Keratinocyte (primary cell): Measurements from ENCODE around the gene UBE2E3. TPM values are rescaled to one million over a fixed set of nuclear protein-coding genes. Genes with fewer than 3 reads are reported as not detected.

ENCODE experiments used
- DNase-seq: peaks from one replicate; pipeline ENCODE4 v3.0.0-alpha.2; 2011; ENCODE audit warnings: low read depth, missing footprints, low spot score
- FAIRE-seq: peaks from 2 replicates; lab custom pipeline; 2011; peaks lifted over from hg19 to GRCh38; lab: Jason Lieb, UNC
- H2AFZ ChIP-seq: 2 replicates; pipeline ENCODE4 v1.6.0; 2012; ENCODE audit warnings: low read length, control low read depth, inconsistent platforms; ENCODE audit not compliant: control insufficient read depth
- H3K27ac ChIP-seq: 2 replicates; pipeline ENCODE4 v1.5.1; 2011; ENCODE audit warnings: low read length; ENCODE audit not compliant: control insufficient read depth, insufficient read depth
- H3K27me3 ChIP-seq: 3 replicates; pipeline ENCODE4 v1.6.0; 2011; ENCODE audit warnings: low read length; ENCODE audit not compliant: control insufficient read depth, insufficient read depth; ENCODE audit errors: extremely low read depth
- H3K36me3 ChIP-seq, 2 experiments: 2 replicates in 1 of 2; 3 replicates in 1 of 2; pipeline ENCODE4 v1.5.1; 2011; ENCODE audit warnings: low read length in 2 of 2, mild to moderate bottlenecking in 1 of 2; ENCODE audit not compliant: control insufficient read depth in 2 of 2, insufficient read depth in 2 of 2; ENCODE audit errors: extremely low read depth in 1 of 2
- H3K4me1 ChIP-seq: 3 replicates; pipeline ENCODE4 v1.5.1; 2011; ENCODE audit warnings: low read length; ENCODE audit not compliant: control insufficient read depth, insufficient read depth; ENCODE audit errors: extremely low read depth
- H3K4me2 ChIP-seq: 3 replicates; pipeline ENCODE4 v1.6.0; 2011; ENCODE audit warnings: low read depth, low read length; ENCODE audit not compliant: control insufficient read depth, insufficient read depth; ENCODE audit errors: extremely low read depth
- H3K4me3 ChIP-seq, 3 experiments: fragments of 200-600 bp in 1 of 3; sonication (generic) in 1 of 3; 2 replicates in 2 of 3; 3 replicates in 1 of 3; pipeline ENCODE4 v1.5.1; 2011 to 2016; ENCODE audit warnings: low read length in 3 of 3, mild to moderate bottlenecking in 3 of 3, control low read depth in 2 of 3, inconsistent platforms in 1 of 3, low read depth in 1 of 3, mixed read lengths in 1 of 3, mixed run types in 1 of 3, moderate library complexity in 1 of 3; ENCODE audit not compliant: control insufficient read depth in 2 of 3, insufficient read depth in 2 of 3; ENCODE audit errors: extremely low read depth in 1 of 3
- H3K79me2 ChIP-seq: 2 replicates; pipeline ENCODE4 v1.6.0; 2012; ENCODE audit warnings: low read length; ENCODE audit not compliant: control insufficient read depth, insufficient read depth
- H3K9ac ChIP-seq: 3 replicates; pipeline ENCODE4 v1.6.0; 2011; ENCODE audit warnings: low read length; ENCODE audit not compliant: control insufficient read depth, insufficient read depth; ENCODE audit errors: extremely low read depth
- H3K9me1 ChIP-seq: 3 replicates; pipeline ENCODE4 v1.6.0; 2011; ENCODE audit warnings: low read length; ENCODE audit not compliant: control insufficient read depth, insufficient read depth; ENCODE audit errors: extremely low read depth
- H3K9me3 ChIP-seq: 2 replicates; pipeline ENCODE4 v1.5.1; 2012; ENCODE audit warnings: low read depth, low read length; ENCODE audit not compliant: control insufficient read depth
- H4K20me1 ChIP-seq: 3 replicates; pipeline ENCODE4 v1.6.0; 2011; ENCODE audit warnings: low read length; ENCODE audit not compliant: control insufficient read depth, insufficient read depth; ENCODE audit errors: extremely low read depth
- EZH2 ChIP-seq: IDR thresholded peaks from one replicate; pipeline ENCODE4 v1.6.1; 2012; ENCODE audit warnings: inconsistent platforms, mild to moderate bottlenecking, low read length, moderate library complexity
- dilution Hi-C: fragments of 300-500 bp; cut with MboI; formaldehyde crosslinking; loops from one replicate; pipeline ENCODE4 v1.7.0; 2020; ENCODE audit warnings: low sequenced_read_pairs; ENCODE audit not compliant: extremely low pct_ligation_motif_present
- polyA plus RNA-seq, 5 experiments: library from polyadenylated mRNA; depleted of rRNA in 3 of 5; stranded (reverse) in 3 of 5; stranded (forward) in 1 of 5; unstranded in 1 of 5; fragments of >200 nt; gene quantifications; 1 replicate in 1 of 5; 2 replicates in 3 of 5; 3 replicates in 1 of 5; pipeline versions ENCODE4 v1.2.1 to v1.2.3, GENCODE V29; 2011 to 2012; ENCODE audit warnings: missing spikeins in 2 of 5, low read depth in 1 of 5, low replicate concordance in 1 of 5
- TF ChIP-seq, protein P1 (sequence below), 3 experiments: IDR thresholded peaks in 1 of 3; conservative IDR thresholded peaks in 1 of 3; optimal IDR thresholded peaks in 1 of 3; 2 replicates in 2 of 3; 3 replicates in 1 of 3; pipeline versions ENCODE3 to v1.5.1; 2011; ENCODE audit warnings: low read length in 3 of 3, mild to moderate bottlenecking in 3 of 3, moderate library complexity in 2 of 3, control low read depth in 1 of 3, inconsistent platforms in 1 of 3; ENCODE audit not compliant: insufficient read depth in 2 of 3; ENCODE audit errors: extremely low read depth in 1 of 3

The UBE2E3 gene
- polyA plus RNA-seq, 1 donor (not counting 4 experiments of a cell fraction or from before 2014, with no cell fraction given): 91.1 TPM

DNA sequence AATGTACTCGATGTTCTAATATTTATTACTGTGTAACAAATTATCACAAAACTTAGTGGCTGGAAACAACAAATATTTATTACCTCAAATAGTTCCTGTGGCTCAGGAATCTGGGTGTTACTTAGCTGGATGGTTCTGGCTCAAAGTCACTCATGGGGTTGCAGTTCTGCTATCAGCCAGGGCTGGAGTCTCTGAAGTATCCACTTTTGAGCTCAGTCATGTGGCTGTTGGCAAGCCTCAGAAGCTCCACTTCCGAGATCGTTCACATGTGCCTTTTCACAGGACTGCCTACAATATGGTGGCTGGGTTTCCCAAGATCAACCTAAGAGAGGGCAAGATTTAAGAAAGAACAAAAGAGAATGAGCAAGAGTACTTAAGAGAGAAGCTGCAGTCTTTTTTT is 19.4 kb upstream of the UBE2E3 start:
- TF ChIP-seq, protein P1, sequence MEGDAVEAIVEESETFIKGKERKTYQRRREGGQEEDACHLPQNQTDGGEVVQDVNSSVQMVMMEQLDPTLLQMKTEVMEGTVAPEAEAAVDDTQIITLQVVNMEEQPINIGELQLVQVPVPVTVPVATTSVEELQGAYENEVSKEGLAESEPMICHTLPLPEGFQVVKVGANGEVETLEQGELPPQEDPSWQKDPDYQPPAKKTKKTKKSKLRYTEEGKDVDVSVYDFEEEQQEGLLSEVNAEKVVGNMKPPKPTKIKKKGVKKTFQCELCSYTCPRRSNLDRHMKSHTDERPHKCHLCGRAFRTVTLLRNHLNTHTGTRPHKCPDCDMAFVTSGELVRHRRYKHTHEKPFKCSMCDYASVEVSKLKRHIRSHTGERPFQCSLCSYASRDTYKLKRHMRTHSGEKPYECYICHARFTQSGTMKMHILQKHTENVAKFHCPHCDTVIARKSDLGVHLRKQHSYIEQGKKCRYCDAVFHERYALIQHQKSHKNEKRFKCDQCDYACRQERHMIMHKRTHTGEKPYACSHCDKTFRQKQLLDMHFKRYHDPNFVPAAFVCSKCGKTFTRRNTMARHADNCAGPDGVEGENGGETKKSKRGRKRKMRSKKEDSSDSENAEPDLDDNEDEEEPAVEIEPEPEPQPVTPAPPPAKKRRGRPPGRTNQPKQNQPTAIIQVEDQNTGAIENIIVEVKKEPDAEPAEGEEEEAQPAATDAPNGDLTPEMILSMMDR (optimal IDR thresholded peaks at IDR 0.05 in 1 of 3, IDR thresholded peaks at IDR 0.05 in 1 of 3, conservative IDR thresholded peaks at IDR 0.05 in 1 of 3; ENCODE audit: extremely low read depth in 1 of 3, insufficient read depth in 2 of 3, low read length in 3 of 3): no peak
- no peak for TF ChIP-seq EZH2
- Histone ChIP-seq H3K9me3 (no peaks in the 10 kb centered on the region), H3K27ac (no peak overlapping the region), H4K20me1 (no peaks in the 10 kb centered on the region), H3K79me2 (no peaks in the 10 kb centered on the region), H3K4me2 (no peak overlapping the region), H3K27me3 (no peaks in the 10 kb centered on the region), H3K36me3 (no peaks in the 10 kb centered on the region), H3K9ac (no peak overlapping the region), H3K4me1 (peaks cover 15% of the 10 kb centered on the region), H3K4me3 (no peak overlapping the region), H2AFZ (no peak overlapping the region), H3K9me1 (no peaks in the 10 kb centered on the region)
- DNase-seq (no peak), FAIRE-seq (no peak)
- dilution Hi-C loops: no loop called here

DNA sequence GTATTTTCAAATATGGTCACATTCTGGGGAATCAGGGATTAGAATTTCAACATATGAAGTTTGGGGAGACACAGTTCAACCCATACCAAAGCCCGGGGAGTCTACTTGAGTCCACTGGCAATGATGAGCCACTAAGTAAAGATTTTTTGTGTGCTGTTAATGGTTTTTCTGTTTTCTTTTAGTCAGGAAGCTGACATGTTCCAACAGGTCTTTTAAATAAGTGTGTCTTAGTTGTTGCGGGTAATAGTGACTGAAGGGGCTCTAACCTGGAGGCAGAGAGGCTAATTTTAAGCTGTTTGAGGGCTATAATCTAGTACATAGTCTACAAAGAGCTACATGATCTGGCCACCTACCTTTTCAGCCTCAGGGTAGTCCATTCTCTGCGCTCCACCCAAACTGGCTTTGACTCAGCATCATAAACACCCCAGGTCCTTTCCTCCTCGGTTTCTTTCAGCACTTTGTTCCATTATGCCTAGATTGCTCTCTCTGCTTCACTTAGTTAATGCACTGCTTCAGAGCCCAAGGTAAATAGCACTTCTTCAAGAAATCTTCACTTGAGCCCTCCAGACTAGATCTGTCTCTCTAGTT is 17.6 kb upstream of the UBE2E3 start:
- no peaks in the 10 kb centered on the region for H3K36me3 ChIP-seq
- peak; percentile 80 for FAIRE-seq
- no peak for DNase-seq
- no peaks in the 10 kb centered on the region for H3K79me2 ChIP-seq
- no peaks in the 10 kb centered on the region for H3K27me3 ChIP-seq
- dilution Hi-C loops: no loop called here
- H3K4me1 ChIP-seq: peaks cover 15% of the 10 kb centered on the region
- no peaks in the 10 kb centered on the region for H4K20me1 ChIP-seq
- H3K9me3 ChIP-seq: no peaks in the 10 kb centered on the region
- H3K4me2 ChIP-seq: peak overlapping the region; percentile 74
- H3K27ac ChIP-seq: no peak overlapping the region
- no peak overlapping the region for H3K9ac ChIP-seq
- H3K4me3 ChIP-seq: peak overlapping the region in 1 of 3 experiments; percentile 26
- no peak for TF ChIP-seq EZH2
- TF ChIP-seq, protein P1 (optimal IDR thresholded peaks at IDR 0.05 in 1 of 3, IDR thresholded peaks at IDR 0.05 in 1 of 3, conservative IDR thresholded peaks at IDR 0.05 in 1 of 3; ENCODE audit: extremely low read depth in 1 of 3, insufficient read depth in 2 of 3, low read length in 3 of 3): no peak
- no peaks in the 10 kb centered on the region for H3K9me1 ChIP-seq
- H2AFZ ChIP-seq: peak overlapping the region; percentile 74
